ENCODE measurements around the gene TMEM130. TPM values are rescaled to one million over a fixed set of nuclear protein-coding genes. Genes with fewer than 3 reads are reported as not detected.
A peak's percentile ranks its signal among the peaks of the same experiment; 100 is the strongest.

TMEM130 gene
- total and polyA plus RNA-seq, 2 experiments from 2014 or later = 0.33 to 0.90 TPM

- Histone ChIP-seq H2AFZ (no peak overlapping the region), H3K9me3 (ENCODE audit: low read depth) (no peaks in the 10 kb centered on the region), H3K27me3 (no peaks in the 10 kb centered on the region), H3K27ac (no peak overlapping the region), H3K36me3 (replicated peaks; ENCODE audit: insufficient read depth, low read depth) (no peaks in the 10 kb centered on the region), H3K4me2 (no peak overlapping the region), H3K4me3 (no peak overlapping the region), H3K79me2 (peaks cover 70% of the 10 kb centered on the region), H3K9me2 (replicated peaks; ENCODE audit: insufficient read depth) (no peaks in the 10 kb centered on the region), H3K4me1 (ENCODE audit: insufficient read depth) (no peaks in the 10 kb centered on the region), H4K20me1 (ENCODE audit: insufficient read depth, poor library complexity, severe bottlenecking) (peaks cover 21% of the 10 kb centered on the region)
- TF ChIP-seq EZH2phosphoT487 (IDR thresholded peaks at IDR 0.05; ENCODE audit: low read depth, severe bottlenecking, unreplicated experiment) (no peak), EZH2 (IDR thresholded peaks at IDR 0.05; ENCODE audit: borderline replicate concordance) (no peak), CTCF (IDR thresholded peaks at IDR 0.05; ENCODE audit: poor library complexity) (no peak)
- DNase-seq (ENCODE audit: low spot score) = no peak
- WGBS (ENCODE audit: low lambda C conversion rate, missing lambda C conversion rate) = 97% methylated on average over 9 of the region's 9 CpGs
Measured at GRCh38 chr7:98881561-98882315, 11.9 kb upstream of the TMEM130 start.

- no peak for DNase-seq (ENCODE audit: low spot score)
- Histone ChIP-seq H3K9me2 (replicated peaks; ENCODE audit: insufficient read depth) (no peaks in the 10 kb centered on the region), H3K36me3 (replicated peaks; ENCODE audit: insufficient read depth, low read depth) (no peaks in the 10 kb centered on the region), H3K79me2 (peaks cover 65% of the 10 kb centered on the region), H3K4me2 (peak overlapping the region; percentile 95), H2AFZ (no peak overlapping the region), H3K4me3 (no peak overlapping the region), H3K27me3 (no peaks in the 10 kb centered on the region), H3K27ac (no peak overlapping the region), H3K9me3 (ENCODE audit: low read depth) (no peaks in the 10 kb centered on the region), H3K4me1 (ENCODE audit: insufficient read depth) (no peaks in the 10 kb centered on the region), H4K20me1 (ENCODE audit: insufficient read depth, poor library complexity, severe bottlenecking) (peaks cover 17% of the 10 kb centered on the region)
- TF ChIP-seq EZH2 (IDR thresholded peaks at IDR 0.05; ENCODE audit: borderline replicate concordance) (no peak), EZH2phosphoT487 (IDR thresholded peaks at IDR 0.05; ENCODE audit: low read depth, severe bottlenecking, unreplicated experiment) (no peak), CTCF (IDR thresholded peaks at IDR 0.05; ENCODE audit: poor library complexity) (no peak)
- WGBS (ENCODE audit: low lambda C conversion rate, missing lambda C conversion rate) = 98% methylated on average over 8 of the region's 8 CpGs
Measured at GRCh38 chr7:98880485-98880884, 10.7 kb upstream of the TMEM130 start.

GRCh38 chr7:98879979-98880315 lies 10.1 kb upstream of the TMEM130 start:
- Histone ChIP-seq H3K27ac (no peak overlapping the region), H3K4me3 (no peak overlapping the region), H3K27me3 (no peaks in the 10 kb centered on the region), H3K36me3 (replicated peaks; ENCODE audit: insufficient read depth, low read depth) (no peaks in the 10 kb centered on the region), H3K9me2 (replicated peaks; ENCODE audit: insufficient read depth) (no peaks in the 10 kb centered on the region), H3K4me2 (peak overlapping the region; percentile 95), H2AFZ (no peak overlapping the region), H3K9me3 (ENCODE audit: low read depth) (no peaks in the 10 kb centered on the region), H3K4me1 (ENCODE audit: insufficient read depth) (no peaks in the 10 kb centered on the region), H4K20me1 (ENCODE audit: insufficient read depth, poor library complexity, severe bottlenecking) (peaks cover 17% of the 10 kb centered on the region), H3K79me2 (peaks cover 59% of the 10 kb centered on the region)
- DNase-seq (ENCODE audit: low spot score) = no peak
- TF ChIP-seq EZH2phosphoT487 (IDR thresholded peaks at IDR 0.05; ENCODE audit: low read depth, severe bottlenecking, unreplicated experiment) = no peak
- no peak for TF ChIP-seq CTCF (IDR thresholded peaks at IDR 0.05; ENCODE audit: poor library complexity)
- TF ChIP-seq EZH2 (IDR thresholded peaks at IDR 0.05; ENCODE audit: borderline replicate concordance) = no peak
- 78% methylated on average over 9 of the region's 9 CpGs for WGBS (ENCODE audit: low lambda C conversion rate, missing lambda C conversion rate)
